Ishikawa (cell line): ENCODE measurements around the gene RNF169.

ENCODE experiments used
- CEBPB ChIP-seq: IDR thresholded peaks from 2 replicates; pipeline ENCODE4 v1.6.1; 2012
- CREB1 ChIP-seq: IDR thresholded peaks from 2 replicates; pipeline ENCODE4 v1.6.1; 2012; ENCODE audit warnings: low read depth
- EGR1 ChIP-seq: IDR thresholded peaks from 2 replicates; pipeline ENCODE4 v1.6.1; 2012
- EP300 ChIP-seq: IDR thresholded peaks from 2 replicates; pipeline ENCODE4 v1.6.1; 2012; ENCODE audit warnings: borderline replicate concordance
- FOXM1 ChIP-seq: IDR thresholded peaks from 2 replicates; pipeline ENCODE4 v1.6.1; 2012; ENCODE audit warnings: low read depth, borderline replicate concordance
- NFIC ChIP-seq: IDR thresholded peaks from 2 replicates; pipeline ENCODE4 v1.6.1; 2012
- RAD21 ChIP-seq: IDR thresholded peaks from 2 replicates; pipeline ENCODE4 v1.6.1; 2012; ENCODE audit warnings: low read depth
- REST ChIP-seq: IDR thresholded peaks from 2 replicates; pipeline ENCODE4 v1.6.1; 2012; ENCODE audit warnings: low read depth, mild to moderate bottlenecking
- TAF1 ChIP-seq: IDR thresholded peaks from 2 replicates; pipeline ENCODE4 v1.6.1; 2012; ENCODE audit warnings: low read depth, mild to moderate bottlenecking
- TCF12 ChIP-seq: IDR thresholded peaks from 2 replicates; pipeline ENCODE4 v1.6.1; 2012; ENCODE audit warnings: low read depth
- TEAD4 ChIP-seq: IDR thresholded peaks from 2 replicates; pipeline ENCODE4 v1.6.1; 2012
- USF1 ChIP-seq: IDR thresholded peaks from 2 replicates; pipeline ENCODE4 v1.6.1; 2012
- YY1 ChIP-seq: IDR thresholded peaks from 2 replicates; pipeline ENCODE4 v1.6.1; 2012; ENCODE audit warnings: low read depth
- ZBTB7A ChIP-seq: IDR thresholded peaks from 2 replicates; pipeline ENCODE4 v1.6.1; 2012; ENCODE audit warnings: low read depth
- TF ChIP-seq, protein P1 (sequence below): IDR thresholded peaks from 2 replicates; pipeline ENCODE4 v1.6.1; 2012

Gene RNF169

GRCh38 chr11:74707182-74707581 is 41.5 kb upstream of the RNF169 start:
- TF ChIP-seq FOXM1 (no peak), TEAD4 (no peak), REST (no peak), RAD21 (no peak), CEBPB (no peak), TCF12 (no peak), EP300 (no peak), USF1 (no peak)

DNA sequence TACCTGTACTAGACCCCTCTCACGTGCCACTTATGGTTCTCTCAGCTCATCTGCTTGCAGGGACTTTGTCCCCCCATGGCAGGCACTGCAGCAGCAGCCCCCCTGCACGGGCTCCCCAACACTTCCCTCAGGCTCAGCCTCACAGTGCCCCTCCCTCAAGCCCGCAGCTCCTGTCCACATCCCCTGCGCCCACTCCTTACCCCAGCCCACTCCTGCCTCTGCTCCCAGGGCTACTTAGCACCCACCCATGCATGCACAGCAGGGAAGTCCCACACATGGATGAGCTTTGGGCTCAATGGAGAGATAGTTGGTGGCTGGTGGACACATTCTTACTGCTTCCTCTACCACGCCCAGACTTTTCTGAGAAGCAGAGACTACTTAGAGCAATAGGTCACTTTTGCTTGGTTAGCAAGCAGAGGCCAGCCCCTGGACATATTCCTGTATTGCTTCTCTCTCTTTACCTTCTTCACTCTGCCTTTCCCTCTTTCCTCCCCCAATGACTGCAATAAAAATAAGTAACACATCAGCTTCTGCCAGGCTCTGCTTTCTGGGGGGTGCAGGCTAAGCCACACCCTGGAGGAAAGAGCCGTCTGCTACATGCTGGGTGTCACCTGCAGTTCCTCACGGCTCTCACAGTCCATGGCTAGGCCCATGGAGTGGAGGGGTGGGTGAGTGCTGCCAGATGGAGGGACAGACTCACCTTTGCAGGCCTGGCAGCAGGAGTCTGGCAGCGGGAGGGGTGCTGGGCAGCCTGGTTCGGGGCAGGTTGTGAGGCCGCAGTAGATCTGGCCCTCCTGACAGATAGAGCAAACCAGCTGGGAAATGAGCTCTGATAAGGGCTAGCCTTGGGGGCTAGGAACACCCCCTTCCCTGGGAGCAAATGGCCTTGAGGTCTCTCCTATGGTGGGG is 40.8 kb upstream of the RNF169 start:
- no peak for TF ChIP-seq EP300
- no peak for TF ChIP-seq ZBTB7A
- no peak for TF ChIP-seq CREB1
- TF ChIP-seq NFIC = no peak
- no peak for TF ChIP-seq TAF1
- no peak for TF ChIP-seq RAD21
- TF ChIP-seq YY1 = no peak
- TF ChIP-seq TEAD4 = no peak
- no peak for TF ChIP-seq FOXM1
- no peak for TF ChIP-seq USF1
- no peak for TF ChIP-seq CEBPB
- TF ChIP-seq, protein P1, sequence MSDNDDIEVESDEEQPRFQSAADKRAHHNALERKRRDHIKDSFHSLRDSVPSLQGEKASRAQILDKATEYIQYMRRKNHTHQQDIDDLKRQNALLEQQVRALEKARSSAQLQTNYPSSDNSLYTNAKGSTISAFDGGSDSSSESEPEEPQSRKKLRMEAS = no peak

- TF ChIP-seq RAD21 (no peak), EP300 (no peak), ZBTB7A (no peak), FOXM1 (no peak), TAF1 (no peak), CEBPB (no peak), TCF12 (no peak), REST (no peak), EGR1 (no peak), TEAD4 (no peak), NFIC (no peak), CREB1 (no peak), YY1 (no peak), USF1 (no peak)
- TF ChIP-seq, protein P1 = no peak
Measured at GRCh38 chr11:74709175-74709574, 39.5 kb upstream of the RNF169 start.

- no peak for TF ChIP-seq FOXM1
- no peak for TF ChIP-seq TEAD4
- no peak for TF ChIP-seq YY1
- no peak for TF ChIP-seq TAF1
- TF ChIP-seq ZBTB7A = no peak
- TF ChIP-seq CREB1 = no peak
- no peak for TF ChIP-seq RAD21
- TF ChIP-seq TCF12 = no peak
Measured at GRCh38 chr11:74710281-74710938, 38.2 kb upstream of the RNF169 start.

DNA sequence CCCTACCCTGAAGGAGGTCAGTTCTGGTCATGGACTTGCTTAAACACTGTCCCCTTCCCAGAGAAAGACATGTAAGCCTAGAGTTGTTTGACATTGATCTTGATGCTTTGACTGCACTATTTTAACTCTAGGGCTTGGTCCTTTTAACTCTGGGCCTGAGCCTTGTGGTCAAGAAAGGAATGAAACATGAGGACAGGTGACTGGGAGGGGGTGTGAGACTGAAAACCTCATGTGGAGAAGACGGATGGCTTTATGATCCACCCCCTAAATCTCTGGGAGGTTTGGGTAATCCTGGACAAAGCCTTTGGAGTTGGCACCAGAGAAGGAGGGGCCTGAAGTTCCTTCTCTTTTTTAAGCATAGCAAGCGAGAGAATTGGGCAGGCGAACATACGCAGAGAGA is 35.0 kb upstream of the RNF169 start:
- TF ChIP-seq RAD21 (no peak), EP300 (no peak), TEAD4 (no peak), TCF12 (no peak), CEBPB (no peak)
